ENCODE data around the gene GASK1A. TPM values are rescaled to one million over a fixed set of nuclear protein-coding genes. Genes with fewer than 3 reads are reported as not detected.

Gene GASK1A
- total RNA-seq, 1 donor from 2014 or later: 16.5 TPM

DNA sequence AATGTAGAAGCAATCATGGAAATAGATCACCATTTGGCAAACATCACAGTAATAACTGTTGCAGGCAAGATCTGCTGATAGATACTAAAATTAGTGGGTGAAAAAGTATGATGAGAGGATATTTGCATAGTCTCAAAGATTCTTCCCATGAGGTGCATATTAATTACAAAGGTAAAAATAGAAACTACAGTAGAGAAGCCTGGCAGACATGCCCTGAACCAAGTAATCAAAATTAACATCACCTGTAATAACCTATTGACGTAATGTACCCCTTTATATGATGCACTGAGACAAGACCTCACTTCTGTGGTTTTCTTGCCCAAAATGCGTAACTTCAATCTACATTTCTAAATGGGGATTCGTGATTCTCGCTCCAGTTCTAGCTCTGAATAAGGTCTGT is 112.4 kb downstream of the GASK1A start:
- DNase-seq: no peak

DNA sequence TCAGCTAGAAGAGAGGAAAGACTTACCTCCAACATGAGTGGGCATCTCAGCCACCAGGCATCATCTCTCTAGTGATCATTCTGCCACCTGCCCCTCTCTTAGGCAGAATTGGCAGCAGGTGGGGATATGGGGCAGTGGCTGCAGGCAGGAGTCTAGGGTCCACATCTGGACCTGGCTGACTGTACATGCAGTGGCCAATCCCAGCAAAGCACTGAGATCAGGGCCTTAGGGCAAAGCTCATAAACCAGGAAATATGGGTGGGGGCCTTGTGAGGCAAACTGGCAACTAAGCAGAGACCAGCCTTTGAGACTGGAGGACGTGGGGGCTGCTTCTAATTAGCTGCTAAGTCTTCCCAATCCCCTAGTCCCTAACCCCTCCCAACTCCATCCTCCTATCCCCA is 113.9 kb downstream of the GASK1A start:
- no peak for DNase-seq

DNA sequence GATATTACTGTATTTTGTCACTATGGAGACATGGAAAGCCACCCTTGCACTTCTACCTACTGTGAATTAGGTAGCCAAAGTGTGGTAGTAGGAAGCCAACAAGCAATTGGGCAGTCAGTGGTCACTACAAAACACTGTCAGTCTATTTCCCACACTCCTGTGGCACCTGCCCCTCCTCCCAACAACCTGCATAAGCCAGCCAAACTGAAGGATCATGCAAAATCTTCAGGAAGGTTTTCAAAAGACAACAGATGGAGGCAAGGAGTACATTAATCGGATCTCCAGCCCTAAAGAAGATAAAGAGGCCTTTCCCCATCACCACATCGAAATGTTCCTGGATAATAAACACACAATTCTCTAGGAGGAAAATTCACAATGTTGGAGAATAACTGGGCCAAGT is 114.9 kb downstream of the GASK1A start:
- no peak for DNase-seq

DNA sequence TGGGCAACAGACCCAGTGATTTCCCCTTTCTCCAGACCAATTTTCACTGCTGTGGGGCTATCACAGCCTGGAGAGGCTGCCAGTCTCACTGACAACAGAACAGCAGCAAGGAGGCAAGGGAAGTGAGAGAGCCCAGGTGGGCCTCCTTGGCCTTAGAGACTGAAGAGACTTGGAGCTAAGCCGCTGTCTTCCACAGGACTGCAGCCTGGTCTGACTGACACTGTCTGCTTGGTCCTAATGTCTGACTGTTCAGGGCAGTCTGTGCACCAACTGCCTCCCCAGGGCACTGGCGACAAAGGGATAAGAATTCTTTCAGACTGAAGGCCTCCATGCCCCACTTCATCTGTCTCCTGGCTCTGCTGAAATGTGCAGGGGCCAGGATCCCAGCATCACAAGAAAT is 115.3 kb downstream of the GASK1A start:
- no peak for DNase-seq

DNA sequence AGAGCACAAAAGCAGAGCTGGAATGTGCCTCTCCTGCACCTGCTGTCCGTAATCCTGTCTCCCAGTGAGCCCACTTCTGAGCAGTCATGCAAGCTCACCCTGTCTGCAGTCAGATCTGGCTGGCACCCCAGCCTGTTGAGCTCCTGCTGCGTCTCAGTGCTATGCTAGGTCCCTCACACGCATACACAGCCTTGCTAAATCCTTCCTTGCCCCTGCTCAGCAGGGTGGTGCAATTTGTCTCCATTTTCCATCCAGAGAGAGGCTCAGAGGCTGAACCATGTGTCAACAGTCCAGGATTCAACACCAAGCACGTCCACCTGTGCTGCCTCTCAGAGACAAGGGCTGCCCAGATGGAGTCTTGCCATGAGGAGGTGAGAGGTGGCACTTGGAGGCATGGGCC is 115.7 kb downstream of the GASK1A start:
- DNase-seq: no peak

DNA sequence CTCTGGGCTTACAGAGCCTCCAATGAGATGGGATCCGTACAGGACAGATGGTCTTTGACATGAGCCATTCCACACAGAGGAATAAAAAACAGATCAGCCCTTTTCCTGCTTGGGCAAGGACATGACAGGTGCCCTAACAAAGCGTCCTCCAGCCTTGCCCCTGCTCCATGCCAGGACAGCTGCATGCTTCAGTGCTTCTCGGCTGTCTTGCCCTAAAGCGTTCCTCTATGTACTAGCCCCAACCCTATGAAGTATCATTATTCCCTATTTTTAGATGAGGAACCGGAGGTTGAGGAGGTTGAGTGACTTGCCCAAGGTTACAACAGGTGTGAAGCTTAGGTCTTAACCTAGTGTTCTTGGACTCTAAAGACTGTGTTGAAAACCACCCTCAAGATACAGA is 116.3 kb downstream of the GASK1A start:
- DNase-seq: no peak

DNA sequence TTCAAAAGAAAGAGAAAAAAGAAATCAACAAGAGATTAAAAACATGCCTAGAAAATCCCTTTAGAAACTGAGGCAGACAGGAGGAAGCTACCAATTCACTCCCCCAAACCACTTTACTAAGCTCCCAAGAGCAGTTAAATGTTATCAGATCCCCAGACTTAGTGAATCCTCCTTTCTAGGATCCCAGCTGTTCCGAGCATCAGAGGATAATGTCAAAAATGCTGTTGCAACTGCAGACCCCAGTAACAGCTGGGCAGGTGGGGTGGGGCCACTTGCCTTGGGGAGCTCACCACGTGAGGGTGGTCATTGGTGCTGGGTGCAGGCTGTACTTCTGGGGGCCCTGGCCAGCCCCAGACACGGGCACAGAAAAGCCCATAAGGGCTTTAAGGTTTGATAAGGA is 117.7 kb downstream of the GASK1A start:
- DNase-seq: no peak

DNA sequence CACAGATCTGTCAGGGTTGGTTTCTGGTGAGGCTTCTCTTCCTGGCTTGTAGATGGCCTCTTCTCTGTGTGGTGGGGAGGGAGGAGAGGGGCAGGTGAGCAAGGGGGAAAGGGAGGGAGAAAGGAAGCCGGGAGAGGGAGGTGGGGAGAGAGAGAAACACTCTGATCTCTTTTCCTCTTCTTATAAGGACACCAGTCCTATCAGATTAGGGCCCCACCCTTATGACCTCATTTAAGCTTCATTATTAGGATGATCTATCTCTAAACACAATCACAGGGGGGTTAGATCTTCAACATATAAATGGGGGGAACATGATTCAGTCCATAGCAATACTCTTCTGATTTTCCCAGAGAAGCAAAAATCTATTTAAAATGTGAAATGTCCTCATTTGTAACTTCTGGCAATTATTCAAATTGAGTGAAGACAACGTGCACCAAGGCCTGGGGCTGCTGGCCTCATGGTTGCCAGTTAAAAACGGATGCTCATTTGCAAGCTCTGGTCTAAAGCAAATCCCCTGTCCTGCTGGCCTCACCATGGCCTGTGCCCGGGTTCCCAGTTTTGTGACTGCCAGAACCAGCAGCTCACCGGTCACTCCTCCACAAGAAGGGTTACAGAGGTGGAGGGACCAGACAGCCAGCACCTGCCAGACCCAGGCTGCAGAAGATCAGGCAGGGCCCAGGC is 118.4 kb downstream of the GASK1A start:
- no peak for DNase-seq

DNA sequence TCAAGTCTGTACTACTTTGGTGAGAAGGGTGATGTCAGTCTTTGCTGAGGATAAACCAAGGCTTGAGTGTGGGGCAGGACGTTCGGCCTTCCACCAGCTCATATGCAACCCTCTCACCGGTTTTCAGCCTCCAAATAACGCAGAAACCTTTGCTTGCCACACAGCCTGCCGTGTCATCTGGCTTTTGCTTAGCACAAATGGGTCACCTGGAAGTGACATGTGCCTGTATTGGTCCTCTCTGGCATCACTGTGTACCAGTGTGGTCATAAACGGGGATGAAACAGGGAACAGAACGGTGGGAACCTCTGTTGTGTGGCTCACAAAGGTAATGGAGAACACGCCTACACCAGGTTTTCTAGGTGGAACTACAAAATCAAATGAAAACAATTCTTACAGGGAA is 119.7 kb downstream of the GASK1A start:
- DNase-seq: no peak

DNA sequence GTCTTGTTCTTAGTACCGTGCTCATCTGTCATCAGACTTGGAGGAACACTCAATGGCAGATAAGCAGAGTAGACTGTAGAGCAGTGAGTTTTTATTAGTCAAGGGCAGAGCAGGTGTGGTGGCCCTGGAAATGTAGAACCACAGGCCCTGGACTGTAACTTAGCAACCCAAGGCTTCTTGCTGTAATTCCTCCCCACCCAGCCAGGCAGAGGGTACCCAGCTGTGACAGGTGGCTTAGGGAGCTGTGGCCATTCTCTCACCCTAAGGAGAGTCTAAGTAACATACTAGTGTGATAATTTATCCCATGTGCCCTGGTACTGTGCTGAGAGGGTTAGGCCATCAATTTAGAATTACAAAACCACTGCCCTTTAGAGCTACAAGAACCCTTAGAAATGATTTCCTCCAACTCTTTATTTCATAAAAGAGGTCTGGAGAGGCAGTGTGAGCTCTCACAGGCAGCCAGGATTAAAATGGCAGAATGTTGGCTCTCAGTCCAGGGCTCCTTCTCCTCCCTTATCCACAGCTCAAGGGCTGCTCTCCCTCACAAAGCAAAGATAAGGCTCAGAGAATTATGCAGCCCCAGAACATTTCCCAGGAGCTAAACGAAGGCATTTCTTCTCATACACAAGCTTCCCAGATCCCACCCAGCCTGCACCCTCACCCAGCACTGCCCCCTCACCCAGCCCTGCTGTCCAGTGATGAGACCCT is 123.8 kb downstream of the GASK1A start:
- no peak for DNase-seq

DNA sequence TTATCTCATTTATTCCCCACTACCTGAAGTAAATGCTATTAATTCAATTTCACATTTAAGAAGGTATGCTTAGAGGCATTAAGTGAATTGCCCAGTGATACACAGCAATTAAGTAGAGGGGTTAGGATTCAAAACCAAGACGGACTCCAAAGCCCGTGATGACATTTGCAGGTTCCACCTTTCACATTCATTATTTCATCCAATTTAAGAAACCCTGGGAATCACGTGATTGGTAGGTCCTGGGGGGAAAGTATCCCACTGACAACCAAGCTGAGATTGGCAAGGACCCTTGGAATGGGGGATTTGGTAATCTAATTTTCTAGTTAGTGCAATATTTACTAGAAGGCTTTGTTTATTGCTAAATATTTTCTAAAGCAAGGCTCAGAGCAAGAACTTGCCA is 124.9 kb downstream of the GASK1A start:
- no peak for DNase-seq

DNA sequence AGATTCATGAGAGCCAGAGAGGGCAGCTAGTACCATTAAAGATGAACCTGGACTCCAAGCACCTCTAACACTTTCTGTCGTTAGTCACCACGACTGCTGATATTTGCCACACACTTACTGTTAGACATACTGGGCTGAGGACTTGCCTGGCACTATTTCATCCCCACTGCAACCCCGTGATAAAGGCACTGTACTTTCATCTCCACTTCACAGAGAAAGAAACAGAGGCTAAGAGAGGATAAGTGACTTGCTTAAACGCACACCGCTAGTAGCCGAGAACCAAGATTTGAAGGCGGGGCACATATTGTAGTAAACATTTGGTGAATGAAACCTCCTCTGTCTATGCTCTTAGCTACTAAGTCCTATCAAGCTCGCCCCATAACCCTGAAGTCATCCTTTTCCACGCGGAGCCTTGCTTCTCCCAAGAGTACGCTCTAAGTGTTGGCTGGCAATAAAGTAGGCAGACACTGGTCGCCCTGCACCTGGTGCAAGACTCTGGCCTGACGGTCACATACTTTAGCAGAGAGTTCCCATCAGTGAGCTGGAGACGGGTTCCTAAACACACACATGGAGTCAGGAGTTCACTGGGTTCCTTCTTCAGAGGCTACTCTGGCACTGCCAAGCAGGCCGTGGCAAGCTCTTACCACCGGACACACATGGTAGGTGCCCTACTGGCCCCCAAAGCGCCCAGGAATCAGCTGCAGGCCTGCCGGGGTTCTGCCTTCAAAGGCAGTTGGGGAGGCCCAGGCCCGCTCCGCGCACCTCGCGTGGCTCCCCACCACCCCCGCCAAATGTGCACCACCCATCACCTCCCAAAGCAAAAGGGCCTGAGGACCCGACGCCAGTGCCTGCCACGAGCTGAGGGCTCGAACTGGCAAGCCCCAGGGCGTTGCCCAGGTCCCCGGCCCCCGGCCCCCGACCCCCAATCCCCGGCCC is 125.8 kb downstream of the GASK1A start:
- no peak for DNase-seq

DNA sequence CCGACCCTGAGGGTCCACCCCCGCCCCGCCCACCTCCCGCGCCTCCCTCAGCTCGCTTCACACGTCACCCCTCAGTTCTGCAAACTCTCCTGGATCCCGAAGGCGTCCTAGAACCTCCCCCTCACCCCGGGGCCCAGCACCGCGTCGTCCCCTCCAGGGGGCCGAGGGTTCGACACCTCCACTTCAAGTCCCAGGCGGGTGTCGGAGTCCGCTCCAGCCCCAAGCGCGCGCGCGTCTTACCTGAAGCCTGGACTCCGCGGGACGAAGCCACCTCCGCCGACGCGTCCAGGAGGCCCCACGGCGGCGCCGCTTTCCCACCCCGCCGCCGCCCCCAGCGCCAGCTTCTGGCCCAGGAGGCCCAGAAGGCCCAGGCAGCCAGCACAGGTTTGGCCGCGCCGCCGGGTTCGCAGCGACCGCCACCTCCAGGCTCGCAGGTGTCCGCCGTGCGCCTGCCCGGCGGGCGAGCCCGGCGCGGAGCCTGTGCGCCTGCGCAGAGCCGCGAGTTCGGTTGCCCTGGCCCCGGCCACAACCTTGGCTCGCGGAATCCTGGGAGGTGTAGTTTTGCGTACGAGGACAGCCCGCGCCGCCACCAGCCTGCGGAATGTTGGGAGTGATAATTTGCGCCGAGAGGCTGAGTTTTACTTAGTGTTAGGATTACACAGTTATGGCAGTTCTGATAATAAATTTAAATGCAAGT is 126.6 kb downstream of the GASK1A start, which contains the start of gene POMGNT2:
Gene POMGNT2, minus strand, starts transcription at position 484 of the 697 bp plus-strand sequence. CDS start 24,648 bp downstream, outside the sequence.
- DNase-seq: peak; percentile 72

DNA sequence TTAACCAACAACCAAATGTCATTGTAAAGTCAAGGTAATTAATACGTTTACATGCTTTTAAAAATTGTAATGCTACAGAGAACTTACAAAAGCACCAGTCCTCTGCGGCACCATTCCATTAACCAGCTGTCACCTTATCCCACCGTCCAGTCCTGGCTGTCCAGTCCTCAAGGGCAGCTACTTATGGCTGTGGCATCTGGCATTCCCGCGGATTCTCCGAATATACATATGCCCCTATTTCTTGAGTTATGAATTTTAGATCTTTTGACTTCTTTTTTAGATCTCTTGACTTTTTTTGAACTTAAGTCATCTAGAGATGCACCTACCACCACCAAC is 127.2 kb downstream of the GASK1A start:
- DNase-seq: no peak

Other genes with a start within 250 kb of the GASK1A start
- gene CCDC13, start 206.1 kb upstream of the GASK1A start, total RNA-seq: 0.69 TPM
- gene HIGD1A, start 174.8 kb upstream of the GASK1A start, total RNA-seq: 88.2 TPM
- gene ACKR2, start 169.9 kb upstream of the GASK1A start, total RNA-seq: 1.6 TPM
- not detected for gene CYP8B1, start 103.4 kb upstream of the GASK1A start, total RNA-seq
- 12.1 TPM for gene ZNF662, start 73.2 kb upstream of the GASK1A start, total RNA-seq
- 9.0 TPM for gene POMGNT2, start 126.8 kb downstream of the GASK1A start, total RNA-seq

Measured in skin of body (tissue), 2 donors.